ENCODE data around the gene DOK1.

Gene DOK1

GRCh38 chr2:74603282-74604000 lies 48.9 kb downstream of the DOK1 start:
- no peak for DNase-seq

GRCh38 chr2:74606927-74607326 lies 52.4 kb downstream of the DOK1 start:
- DNase-seq = no peak

Measured in NCI-H2029 treated with DMSO at 0.1 percent for 48 hours (cell line).